Mesodermal cell (in vitro differentiated cells): ENCODE data around the gene C10orf62.
A peak's percentile ranks its signal among the peaks of the same experiment; 100 is the strongest.

ENCODE experiments used
- H3K27ac ChIP-seq: 2 replicates; pipeline ENCODE4 v1.7.0; 2013; ENCODE audit warnings: mild to moderate bottlenecking, low read depth, low read length, moderate library complexity; ENCODE audit not compliant: severe bottlenecking
- H3K36me3 ChIP-seq: 2 replicates; pipeline ENCODE4 v1.7.1; 2013; ENCODE audit warnings: mild to moderate bottlenecking, low read length, moderate library complexity; ENCODE audit not compliant: control insufficient read depth, insufficient read depth
- H3K4me1 ChIP-seq: one replicate; pipeline ENCODE4 v1.7.1; 2013; ENCODE audit warnings: mild to moderate bottlenecking, low read length; ENCODE audit not compliant: insufficient read depth, control insufficient read depth, poor library complexity, severe bottlenecking
- H3K4me3 ChIP-seq: 2 replicates; pipeline ENCODE4 v1.7.0; 2013; ENCODE audit warnings: low read length, control low read depth, mild to moderate bottlenecking; ENCODE audit not compliant: insufficient read depth, poor library complexity, severe bottlenecking; ENCODE audit errors: extremely low read depth
- H3K9me3 ChIP-seq: 2 replicates; pipeline ENCODE4 v1.7.1; 2013; ENCODE audit warnings: mild to moderate bottlenecking, low read length, moderate library complexity; ENCODE audit not compliant: control insufficient read depth
- WGBS, 2 experiments: methylation state at CpG; one replicate each; pipeline ENCODE4 v1.1.5; 2013; ENCODE audit warnings: missing lambda C conversion rate in 2 of 2; ENCODE audit not compliant: insufficient coverage in 2 of 2; 5-methylcytosine and 5-hydroxymethylcytosine counted together

The C10orf62 gene

DNA sequence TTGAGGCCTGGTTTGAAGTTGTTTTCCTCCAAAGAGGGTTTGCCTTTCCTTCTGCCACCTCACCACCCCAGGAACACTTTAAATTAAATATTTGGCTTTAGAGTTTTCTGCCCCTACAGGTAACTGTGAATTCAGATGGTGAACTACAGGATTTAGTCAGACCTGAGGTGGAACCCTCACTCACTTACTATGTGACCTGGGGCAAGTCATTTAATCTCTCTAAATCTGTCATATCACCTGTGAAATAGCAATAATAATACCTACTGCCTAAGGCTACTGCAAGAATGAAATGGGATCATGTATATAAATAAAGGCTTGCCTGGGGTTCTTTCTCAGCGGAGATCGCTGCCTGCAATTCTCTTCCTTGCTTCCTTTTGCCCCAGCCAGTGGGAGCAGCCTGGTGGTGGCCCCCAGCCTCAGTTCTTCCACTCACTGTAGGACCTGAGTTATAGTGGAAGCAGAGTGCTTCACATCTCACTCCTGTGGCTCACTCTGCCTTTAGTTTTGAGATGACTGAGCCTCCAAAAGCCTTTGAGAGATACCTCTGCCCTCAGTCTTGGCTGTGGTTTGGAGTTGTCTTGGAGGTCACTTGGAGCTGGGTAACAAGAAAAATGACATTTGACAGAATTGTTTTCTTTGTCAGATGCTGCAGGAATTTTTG is 23.1 kb upstream of the C10orf62 start:
- H3K4me3 ChIP-seq, result no peak overlapping the region
- peaks cover 28% of the 10 kb centered on the region for H3K36me3 ChIP-seq
- no peak overlapping the region for H3K27ac ChIP-seq
- WGBS, 2 experiments, result 100% methylated on average over 1 of the region's 2 CpGs; no CpG with 5 or more reads in 1 of the 2 experiments
- H3K9me3 ChIP-seq, result no peaks in the 10 kb centered on the region
- H3K4me1 ChIP-seq, result peaks cover 2% of the 10 kb centered on the region

DNA sequence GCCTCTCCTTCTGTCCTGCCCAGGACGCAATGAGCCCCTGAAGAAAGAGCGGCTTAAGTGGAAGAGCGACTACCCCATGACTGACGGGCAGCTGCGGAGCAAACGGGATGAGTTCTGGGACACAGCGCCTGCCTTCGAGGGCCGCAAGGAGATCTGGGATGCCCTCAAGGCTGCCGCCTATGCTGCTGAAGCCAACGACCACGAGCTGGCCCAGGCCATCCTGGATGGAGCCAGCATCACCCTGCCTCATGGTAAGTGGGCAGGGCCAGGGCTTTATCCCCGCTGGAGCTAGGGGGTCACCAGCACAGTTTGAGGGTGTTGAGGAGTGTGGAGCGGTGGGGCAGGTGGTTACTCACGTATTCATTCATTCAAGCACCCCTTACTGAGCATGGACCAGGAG is 21.6 kb upstream of the C10orf62 start:
- 91 to 95% methylated on average over 12 to 14 of the region's 15 CpGs for WGBS, 2 experiments
- Histone ChIP-seq H3K4me1 (peaks cover 6% of the 10 kb centered on the region), H3K27ac (no peak overlapping the region), H3K4me3 (no peak overlapping the region), H3K36me3 (peaks cover 28% of the 10 kb centered on the region), H3K9me3 (no peaks in the 10 kb centered on the region)

DNA sequence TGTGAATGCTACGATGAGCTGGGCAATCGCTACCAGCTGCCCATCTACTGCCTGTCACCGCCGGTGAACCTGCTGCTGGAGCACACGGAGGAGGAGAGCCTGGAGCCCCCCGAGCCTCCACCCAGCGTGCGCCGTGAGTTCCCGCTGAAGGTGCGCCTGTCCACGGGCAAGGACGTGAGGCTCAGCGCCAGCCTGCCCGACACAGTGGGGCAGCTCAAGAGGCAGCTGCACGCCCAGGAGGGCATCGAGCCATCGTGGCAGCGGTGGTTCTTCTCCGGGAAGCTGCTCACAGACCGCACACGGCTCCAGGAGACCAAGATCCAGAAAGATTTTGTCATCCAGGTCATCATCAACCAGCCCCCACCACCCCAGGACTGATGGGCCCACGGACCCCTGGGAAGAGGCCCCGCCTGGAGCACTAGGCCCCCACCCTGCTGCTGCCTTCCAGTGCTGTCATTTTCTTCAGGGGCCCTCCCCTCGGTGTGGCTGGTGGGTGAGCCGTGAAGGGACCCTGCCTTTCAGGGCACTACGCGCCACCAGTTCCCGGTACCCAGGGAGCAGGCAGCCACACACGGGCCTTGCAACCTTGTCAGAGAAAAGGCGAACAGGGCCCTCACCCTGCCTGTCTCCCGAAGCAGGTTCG is 19.3 kb upstream of the C10orf62 start:
- Histone ChIP-seq H3K36me3 (peaks cover 28% of the 10 kb centered on the region), H3K9me3 (no peaks in the 10 kb centered on the region), H3K4me3 (no peak overlapping the region), H3K4me1 (peaks cover 22% of the 10 kb centered on the region), H3K27ac (no peak overlapping the region)
- WGBS, 2 experiments, result 97% methylated on average over 29 to 33 of the region's 33 CpGs

DNA sequence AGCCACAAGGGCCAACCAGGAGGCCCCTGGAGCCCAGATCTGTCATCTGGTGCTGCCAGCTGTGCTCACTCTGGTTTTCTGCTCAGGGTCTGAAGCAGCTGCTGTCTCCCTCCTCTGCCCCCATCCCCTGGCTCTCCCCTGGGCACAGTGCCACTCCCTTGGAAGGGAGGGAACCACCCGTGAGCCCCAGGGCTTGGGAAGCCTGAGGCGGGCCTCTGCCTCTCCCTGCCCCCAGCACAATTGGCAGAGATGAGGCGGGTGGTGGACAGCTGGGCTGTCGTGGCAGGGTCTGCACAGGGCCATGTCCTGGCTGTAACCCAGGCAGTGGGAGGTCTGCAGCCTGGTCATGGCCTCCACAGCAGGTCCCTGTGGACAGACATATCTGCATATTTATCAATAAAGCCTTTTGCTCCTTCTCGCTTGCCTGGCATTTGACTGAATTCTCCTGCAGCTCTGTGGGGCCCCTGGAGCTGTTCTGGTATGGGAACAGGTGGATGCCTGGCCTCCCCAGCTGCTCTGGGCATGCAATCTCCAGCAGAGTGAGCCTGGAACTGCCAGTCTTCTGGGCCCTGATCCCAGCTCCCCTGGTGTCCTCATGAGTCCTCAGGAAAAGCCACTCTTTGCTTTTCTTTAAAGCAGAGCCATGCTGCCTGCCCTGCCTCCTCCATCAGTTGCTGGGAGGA is 18.6 kb upstream of the C10orf62 start:
- H3K27ac ChIP-seq, result no peak overlapping the region
- H3K9me3 ChIP-seq, result no peaks in the 10 kb centered on the region
- H3K4me1 ChIP-seq, result peaks cover 22% of the 10 kb centered on the region
- peaks cover 28% of the 10 kb centered on the region for H3K36me3 ChIP-seq
- H3K4me3 ChIP-seq, result no peak overlapping the region
- 91 to 96% methylated on average over 3 to 4 of the region's 5 CpGs for WGBS, 2 experiments

DNA sequence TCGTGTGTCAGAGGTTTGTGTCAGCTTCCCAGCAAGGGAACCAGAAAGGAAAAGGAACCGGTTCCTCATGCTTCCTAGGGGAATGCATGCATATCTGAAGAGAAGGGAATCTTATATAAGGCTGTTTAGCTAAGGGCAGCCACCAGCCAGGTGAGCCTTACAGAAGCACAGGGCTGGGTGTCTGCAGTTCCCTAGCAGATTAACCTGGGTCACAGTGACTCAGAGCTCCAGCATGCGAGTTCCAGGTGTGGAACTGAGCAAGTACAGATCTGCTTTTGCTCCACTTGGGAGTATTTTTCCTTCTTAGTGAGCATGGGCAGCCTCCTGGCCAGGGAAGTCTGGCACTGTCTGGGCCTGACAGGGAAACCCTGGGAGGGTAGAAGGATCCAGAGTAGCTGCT is 17.9 kb upstream of the C10orf62 start:
- Histone ChIP-seq H3K36me3 (peaks cover 28% of the 10 kb centered on the region), H3K27ac (no peak overlapping the region), H3K4me1 (peaks cover 22% of the 10 kb centered on the region), H3K9me3 (no peaks in the 10 kb centered on the region), H3K4me3 (no peak overlapping the region)
- WGBS, 2 experiments, result 86 to 93% methylated on average over 3 of the region's 3 CpGs

DNA sequence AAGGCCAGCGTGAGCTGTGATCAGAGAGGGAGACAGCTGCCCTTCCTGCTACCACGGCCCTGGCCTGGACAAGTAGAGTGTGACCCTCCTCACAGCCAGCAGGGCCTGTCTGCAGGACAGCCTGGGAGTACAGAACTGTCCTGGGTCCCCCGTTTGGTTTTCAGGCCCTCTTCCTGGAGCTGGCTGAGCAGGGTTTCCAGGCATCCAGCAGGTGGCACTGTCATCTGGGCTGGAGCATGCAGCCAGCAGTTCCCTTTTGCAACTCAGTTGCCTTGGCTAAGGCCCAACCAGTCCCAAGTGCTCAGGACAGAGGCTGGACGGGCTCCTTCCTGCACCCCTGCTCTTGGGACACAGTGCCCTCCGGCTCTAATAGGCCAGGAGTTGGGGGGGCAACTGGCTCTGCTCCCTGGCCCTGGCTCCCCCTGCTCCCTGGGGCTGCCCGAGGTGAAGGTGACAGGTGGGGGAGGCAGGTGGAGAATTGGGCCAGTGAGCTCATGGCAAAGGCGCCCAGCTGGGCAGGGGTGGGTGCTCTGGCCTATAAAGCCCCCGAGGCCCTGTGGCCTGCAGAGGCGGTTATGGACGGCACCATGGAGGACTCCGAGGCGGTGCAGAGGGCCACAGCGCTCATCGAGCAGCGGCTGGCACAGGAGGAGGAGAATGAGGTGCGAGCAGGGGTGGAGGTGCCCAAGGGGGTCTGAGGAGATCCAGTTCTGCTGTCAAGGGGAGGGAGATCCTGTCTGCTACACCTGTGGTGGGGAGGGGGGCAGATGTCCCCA is 17.1 kb upstream of the C10orf62 start, which contains the start of gene ANKRD2:
Gene ANKRD2 (plus strand): TSS at position 566 of the 776 bp plus-strand sequence. CDS start 10 bp downstream, at position 576.
- no peaks in the 10 kb centered on the region for H3K9me3 ChIP-seq
- 74 to 79% methylated on average over 12 to 13 of the region's 16 CpGs for WGBS, 2 experiments
- H3K4me1 ChIP-seq, result peaks cover 22% of the 10 kb centered on the region
- no peak within 1 kb of the TSS for H3K27ac ChIP-seq
- peaks cover 28% of the 10 kb centered on the region for H3K36me3 ChIP-seq
- H3K4me3 ChIP-seq, result no peak within 1 kb of the TSS

DNA sequence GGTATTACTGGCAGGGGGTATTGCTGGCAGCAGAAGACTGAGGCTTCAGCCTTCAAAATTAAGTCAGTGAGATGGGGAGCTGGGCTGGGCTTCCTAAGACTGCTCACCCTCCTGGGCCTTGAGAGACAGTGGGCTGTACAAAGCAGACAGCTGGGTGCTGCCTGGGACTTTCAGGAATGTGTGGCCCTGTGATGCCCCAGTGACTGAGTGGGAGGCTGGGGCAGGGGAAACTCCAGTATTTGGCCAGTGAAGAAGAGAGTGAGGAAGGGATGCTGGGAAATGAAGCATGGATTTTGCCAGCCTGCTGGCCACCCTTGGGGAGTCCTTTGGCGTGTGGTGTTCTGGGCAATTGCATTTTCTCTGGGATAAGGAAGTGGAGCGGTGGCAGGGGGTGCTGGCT is 16.5 kb upstream of the C10orf62 start:
- 100% methylated on average over 1 of the region's 2 CpGs for WGBS, 2 experiments
- Histone ChIP-seq H3K36me3 (peaks cover 28% of the 10 kb centered on the region), H3K4me1 (peaks cover 22% of the 10 kb centered on the region), H3K4me3 (no peak overlapping the region), H3K9me3 (no peaks in the 10 kb centered on the region), H3K27ac (no peak overlapping the region)

DNA sequence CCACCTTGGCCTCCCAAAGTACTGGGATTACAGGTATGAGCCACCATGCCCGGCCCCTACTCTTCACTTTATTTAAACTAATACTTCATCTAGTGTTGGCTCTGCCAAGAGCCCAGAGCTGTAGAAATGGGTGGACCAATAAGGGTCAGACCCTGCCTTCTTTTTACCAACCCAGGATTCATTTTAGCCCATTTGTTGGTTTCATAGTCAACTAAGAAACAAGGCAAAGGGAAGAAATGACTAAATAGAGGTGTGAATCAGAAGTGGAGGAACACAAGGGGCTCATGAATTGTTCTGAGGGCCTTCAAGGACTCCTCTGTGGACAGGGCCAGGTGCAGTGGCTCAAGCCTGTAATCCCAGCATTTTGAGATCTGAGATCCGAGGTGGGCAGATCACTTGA is 15.8 kb upstream of the C10orf62 start:
- Histone ChIP-seq H3K36me3 (peaks cover 22% of the 10 kb centered on the region), H3K4me3 (no peak overlapping the region), H3K4me1 (peaks cover 22% of the 10 kb centered on the region), H3K9me3 (no peaks in the 10 kb centered on the region), H3K27ac (no peak overlapping the region)
- 67 to 73% methylated on average over 1 to 2 of the region's 2 CpGs for WGBS, 2 experiments

DNA sequence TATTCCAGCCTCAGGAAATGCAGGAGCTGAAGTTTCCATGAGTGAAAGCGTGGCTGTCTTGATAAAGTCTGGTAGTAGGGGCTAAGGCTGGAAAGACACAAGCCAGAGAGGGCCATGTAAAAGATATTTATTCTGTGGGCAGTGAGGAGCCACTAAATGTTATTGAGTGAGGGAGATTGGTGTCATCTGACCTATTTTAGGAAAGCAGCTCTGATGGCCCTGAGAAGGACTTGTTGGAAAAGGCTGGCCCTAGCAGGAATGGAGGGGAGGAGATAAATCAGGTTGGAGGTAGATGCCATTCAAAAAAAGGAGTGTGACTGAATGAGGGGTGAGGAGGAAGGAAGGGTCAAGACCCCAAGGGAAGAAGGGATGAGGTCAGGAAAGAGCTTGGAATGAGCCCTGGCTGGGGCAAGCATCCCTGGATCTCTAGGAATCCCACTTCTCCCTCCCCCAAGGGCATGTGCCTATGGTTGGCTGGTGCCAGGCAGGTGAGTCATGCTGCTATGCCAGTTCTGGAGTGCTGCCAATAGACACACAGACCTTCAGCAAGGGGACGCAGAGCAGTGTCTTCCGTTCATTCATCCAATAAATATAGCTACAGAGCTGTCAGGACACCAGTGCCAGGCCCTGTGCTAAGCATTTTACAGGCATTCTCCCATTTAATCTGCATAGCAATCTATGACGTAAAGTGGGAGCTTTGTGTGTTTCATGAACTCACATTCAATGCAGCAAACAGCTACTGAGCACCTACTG is 15.0 kb upstream of the C10orf62 start:
- H3K27ac ChIP-seq, result peak overlapping the region; percentile 84
- WGBS, 2 experiments, result 90 to 92% methylated on average over 2 to 3 of the region's 4 CpGs
- H3K9me3 ChIP-seq, result no peaks in the 10 kb centered on the region
- H3K36me3 ChIP-seq, result peaks cover 13% of the 10 kb centered on the region
- H3K4me1 ChIP-seq, result peaks cover 22% of the 10 kb centered on the region
- no peak overlapping the region for H3K4me3 ChIP-seq

DNA sequence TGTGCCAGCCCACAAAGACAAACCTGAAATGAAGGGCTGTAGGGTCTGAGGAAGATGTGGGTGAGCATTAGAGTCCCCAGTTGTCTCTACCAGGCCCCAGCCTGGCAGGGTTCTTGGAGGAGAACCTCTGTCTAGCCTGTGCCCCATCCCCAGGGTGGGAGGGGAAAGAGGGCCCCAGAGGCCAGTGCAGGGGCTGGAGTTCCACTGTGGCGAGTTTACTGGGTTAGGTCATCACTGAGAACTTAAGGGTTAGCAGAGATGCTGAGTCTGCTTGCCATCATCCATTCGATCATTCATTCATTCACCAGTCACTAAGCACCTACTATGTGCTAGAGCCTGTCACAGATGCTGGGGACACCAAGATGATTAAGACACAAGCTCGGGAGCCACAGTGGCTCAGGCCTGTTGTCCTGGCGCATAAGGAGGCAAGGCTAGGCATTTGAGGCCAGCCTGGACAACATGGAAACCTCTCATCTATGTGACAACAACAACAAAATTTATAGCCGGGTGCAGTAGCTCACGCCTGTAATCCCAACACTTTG is 14.3 kb upstream of the C10orf62 start:
- Histone ChIP-seq H3K36me3 (peaks cover 6% of the 10 kb centered on the region), H3K4me3 (no peak overlapping the region), H3K4me1 (peaks cover 22% of the 10 kb centered on the region), H3K27ac (peak overlapping the region; percentile 84), H3K9me3 (no peaks in the 10 kb centered on the region)
- WGBS, 2 experiments, result 92 to 94% methylated on average over 5 of the region's 6 CpGs
